ENCODE data around the gene CUL5.

DNA sequence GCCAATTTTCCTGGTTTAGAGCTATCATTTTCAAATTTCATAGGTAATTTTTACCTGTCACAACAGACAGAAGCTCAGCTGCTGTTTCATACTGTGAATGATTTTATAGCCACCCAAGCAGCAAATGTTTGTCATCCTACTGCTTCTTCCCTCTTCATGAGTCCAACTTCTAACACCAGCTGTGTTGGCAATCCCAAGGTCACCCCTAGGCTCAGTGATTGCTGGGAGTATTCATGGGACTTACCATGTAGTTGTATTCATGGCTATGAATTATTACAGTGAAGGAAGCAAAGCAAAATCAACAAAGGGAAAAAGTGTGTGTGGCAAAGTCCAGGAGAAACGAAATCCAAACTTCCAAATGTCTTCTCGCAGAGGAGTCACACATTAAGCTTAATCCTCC, 28.5 kb downstream of the CUL5 start:
- no peak for TF ChIP-seq EZH2phosphoT487 (IDR thresholded peaks at IDR 0.05; ENCODE audit: borderline replicate concordance, low read depth)
- TF ChIP-seq, protein P1, sequence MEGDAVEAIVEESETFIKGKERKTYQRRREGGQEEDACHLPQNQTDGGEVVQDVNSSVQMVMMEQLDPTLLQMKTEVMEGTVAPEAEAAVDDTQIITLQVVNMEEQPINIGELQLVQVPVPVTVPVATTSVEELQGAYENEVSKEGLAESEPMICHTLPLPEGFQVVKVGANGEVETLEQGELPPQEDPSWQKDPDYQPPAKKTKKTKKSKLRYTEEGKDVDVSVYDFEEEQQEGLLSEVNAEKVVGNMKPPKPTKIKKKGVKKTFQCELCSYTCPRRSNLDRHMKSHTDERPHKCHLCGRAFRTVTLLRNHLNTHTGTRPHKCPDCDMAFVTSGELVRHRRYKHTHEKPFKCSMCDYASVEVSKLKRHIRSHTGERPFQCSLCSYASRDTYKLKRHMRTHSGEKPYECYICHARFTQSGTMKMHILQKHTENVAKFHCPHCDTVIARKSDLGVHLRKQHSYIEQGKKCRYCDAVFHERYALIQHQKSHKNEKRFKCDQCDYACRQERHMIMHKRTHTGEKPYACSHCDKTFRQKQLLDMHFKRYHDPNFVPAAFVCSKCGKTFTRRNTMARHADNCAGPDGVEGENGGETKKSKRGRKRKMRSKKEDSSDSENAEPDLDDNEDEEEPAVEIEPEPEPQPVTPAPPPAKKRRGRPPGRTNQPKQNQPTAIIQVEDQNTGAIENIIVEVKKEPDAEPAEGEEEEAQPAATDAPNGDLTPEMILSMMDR (IDR thresholded peaks at IDR 0.05) = no peak
